Measurements from ENCODE around the gene DBNDD1. TPM values are rescaled to one million over a fixed set of nuclear protein-coding genes. Genes with fewer than 3 reads are reported as not detected.

DBNDD1 gene
- total and polyA plus RNA-seq, 2 experiments from 2014 or later = 63.3 to 90.8 TPM

DNA sequence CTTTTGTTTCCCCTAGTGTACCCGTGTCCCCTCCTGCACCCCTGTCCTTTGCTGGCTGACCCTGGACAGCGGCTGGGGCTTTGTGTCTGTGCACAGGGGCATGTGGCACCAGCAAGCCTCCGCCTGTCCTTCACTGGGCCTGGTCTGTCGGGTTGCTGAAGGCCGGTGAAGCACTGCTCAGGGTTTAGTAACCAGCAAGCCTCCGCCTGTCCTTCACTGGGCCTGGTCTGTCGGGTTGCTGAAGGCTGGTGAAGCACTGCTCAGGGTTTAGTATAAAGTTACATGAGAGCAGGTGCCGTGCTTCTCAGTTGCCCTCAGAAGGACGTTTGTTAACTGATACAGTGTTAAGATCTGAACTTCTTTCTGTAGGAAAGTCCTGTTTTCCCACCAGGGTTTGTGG, 36.9 kb downstream of the DBNDD1 start (continued):
- TF ChIP-seq, protein P1, sequence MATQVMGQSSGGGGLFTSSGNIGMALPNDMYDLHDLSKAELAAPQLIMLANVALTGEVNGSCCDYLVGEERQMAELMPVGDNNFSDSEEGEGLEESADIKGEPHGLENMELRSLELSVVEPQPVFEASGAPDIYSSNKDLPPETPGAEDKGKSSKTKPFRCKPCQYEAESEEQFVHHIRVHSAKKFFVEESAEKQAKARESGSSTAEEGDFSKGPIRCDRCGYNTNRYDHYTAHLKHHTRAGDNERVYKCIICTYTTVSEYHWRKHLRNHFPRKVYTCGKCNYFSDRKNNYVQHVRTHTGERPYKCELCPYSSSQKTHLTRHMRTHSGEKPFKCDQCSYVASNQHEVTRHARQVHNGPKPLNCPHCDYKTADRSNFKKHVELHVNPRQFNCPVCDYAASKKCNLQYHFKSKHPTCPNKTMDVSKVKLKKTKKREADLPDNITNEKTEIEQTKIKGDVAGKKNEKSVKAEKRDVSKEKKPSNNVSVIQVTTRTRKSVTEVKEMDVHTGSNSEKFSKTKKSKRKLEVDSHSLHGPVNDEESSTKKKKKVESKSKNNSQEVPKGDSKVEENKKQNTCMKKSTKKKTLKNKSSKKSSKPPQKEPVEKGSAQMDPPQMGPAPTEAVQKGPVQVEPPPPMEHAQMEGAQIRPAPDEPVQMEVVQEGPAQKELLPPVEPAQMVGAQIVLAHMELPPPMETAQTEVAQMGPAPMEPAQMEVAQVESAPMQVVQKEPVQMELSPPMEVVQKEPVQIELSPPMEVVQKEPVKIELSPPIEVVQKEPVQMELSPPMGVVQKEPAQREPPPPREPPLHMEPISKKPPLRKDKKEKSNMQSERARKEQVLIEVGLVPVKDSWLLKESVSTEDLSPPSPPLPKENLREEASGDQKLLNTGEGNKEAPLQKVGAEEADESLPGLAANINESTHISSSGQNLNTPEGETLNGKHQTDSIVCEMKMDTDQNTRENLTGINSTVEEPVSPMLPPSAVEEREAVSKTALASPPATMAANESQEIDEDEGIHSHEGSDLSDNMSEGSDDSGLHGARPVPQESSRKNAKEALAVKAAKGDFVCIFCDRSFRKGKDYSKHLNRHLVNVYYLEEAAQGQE (IDR thresholded peaks at IDR 0.05; ENCODE audit: unreplicated experiment) = no peak
- no peak for TF ChIP-seq POLR2AphosphoS5 (IDR thresholded peaks at IDR 0.05; ENCODE audit: low read depth)
- no peak for TF ChIP-seq NANOG (IDR thresholded peaks at IDR 0.05; ENCODE audit: borderline replicate concordance)
- no peak for TF ChIP-seq EZH2 (IDR thresholded peaks at IDR 0.05; ENCODE audit: low read depth, unreplicated experiment)

- Mint-ChIP-seq H3K27ac (no peak overlapping the region), H3K4me1 (no peaks in the 10 kb centered on the region), H3K9me3 (no peaks in the 10 kb centered on the region; the same call in 2 of the 3 replicates), H3K4me3 (no peak overlapping the region), H3K36me3 (ENCODE audit: low read depth) (peaks cover 64% of the 10 kb centered on the region), H3K27me3 (ENCODE audit: insufficient read depth, low read depth, poor library complexity) (no peaks in the 10 kb centered on the region)
- Histone ChIP-seq H3K4me3 (no peak overlapping the region), H3K9me2 (ENCODE audit: insufficient read depth) (no peaks in the 10 kb centered on the region), H4K20me1 (replicated peaks; ENCODE audit: insufficient read depth) (0 out of 2 replicates have a peak, but pooled peaks cover 13% of the 10 kb centered on the region), H2AFZ (no peak overlapping the region), H3K79me2 (replicated peaks; ENCODE audit: insufficient read depth) (peaks cover 14% of the 10 kb centered on the region), H3K36me3 (ENCODE audit: insufficient read depth) (peaks cover 14% of the 10 kb centered on the region), H3K27me3 (ENCODE audit: insufficient read depth) (no peaks in the 10 kb centered on the region), H3F3A (replicated peaks; ENCODE audit: low read depth) (no peaks in the 10 kb centered on the region), H3K4me2 (no peak overlapping the region), H3K27ac (ENCODE audit: low read depth) (no peak overlapping the region), H3K4me1 (ENCODE audit: insufficient read depth) (no peaks in the 10 kb centered on the region)
- no peak for DNase-seq (ENCODE audit: low spot score)
- ATAC-seq = no peak
- TF ChIP-seq CTCF (conservative IDR thresholded peaks at IDR 0.05; ENCODE audit: low read depth in 2 of 2) = no peak
- TF ChIP-seq ZNF462 (CRISPR knock-in tag; IDR thresholded peaks at IDR 0.05) = no peak
- no peak for TF ChIP-seq EZH2phosphoT487 (IDR thresholded peaks at IDR 0.05; ENCODE audit: unreplicated experiment)
- TF ChIP-seq ZNF331 (CRISPR knock-in tag; IDR thresholded peaks at IDR 0.05; ENCODE audit: low read depth) = no peak
- TF ChIP-seq, protein P1 (IDR thresholded peaks at IDR 0.05; ENCODE audit: unreplicated experiment) = no peak
- TF ChIP-seq CREB1 (CRISPR knock-in tag; IDR thresholded peaks at IDR 0.05; ENCODE audit: low read depth) = no peak
- no peak for TF ChIP-seq JUNB (IDR thresholded peaks at IDR 0.05; ENCODE audit: unreplicated experiment)
Measured at GRCh38 chr16:89981414-89981813, 37.8 kb downstream of the DBNDD1 start.
